ENCODE measurements around the gene PRKG1.
A peak's percentile ranks its signal among the peaks of the same experiment; 100 is the strongest.

PRKG1 gene

DNA sequence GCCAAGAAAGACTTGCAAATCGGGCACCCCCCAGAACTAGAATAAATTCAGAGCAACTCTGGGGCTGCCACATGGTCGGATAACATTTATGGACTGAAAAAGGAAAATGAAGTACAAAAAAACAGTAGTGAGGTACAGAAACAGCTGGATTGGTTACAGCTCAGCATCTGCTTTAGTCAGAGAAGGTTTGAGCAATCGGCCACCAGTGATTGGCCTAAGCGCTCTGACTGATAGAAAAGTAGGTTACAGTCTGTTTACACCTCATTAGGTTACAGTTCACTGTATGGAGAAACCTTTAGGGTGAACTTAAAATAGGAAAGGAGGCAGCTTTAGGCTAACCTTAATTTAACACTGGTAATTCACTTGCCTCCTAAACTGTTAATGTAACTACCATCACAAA lies 1137.8 kb downstream of the PRKG1 start:
- H3K9ac ChIP-seq (ENCODE audit: low read length), result no peak overlapping the region
- H2BK120ac ChIP-seq (ENCODE audit: insufficient read depth, low read length, poor library complexity), result no peak overlapping the region
- no peak overlapping the region for H4K12ac ChIP-seq (ENCODE audit: low read depth, low read length)
- no CpG with 5 or more reads among the region's 4 CpGs for WGBS (ENCODE audit: extremely low coverage, insufficient coverage, insufficient read length)
- H2BK12ac ChIP-seq (ENCODE audit: low read length), result no peak overlapping the region
- H2AFZ ChIP-seq (ENCODE audit: insufficient read depth, low read length, poor library complexity), result no peak overlapping the region
- peak; percentile 9 to 38 for DNase-seq
- no peak overlapping the region for H3K18ac ChIP-seq (ENCODE audit: low read length)
- H3K79me2 ChIP-seq (ENCODE audit: control insufficient read depth, insufficient read depth, low read length, poor library complexity), result no peaks in the 10 kb centered on the region
- H3K36me3 ChIP-seq (ENCODE audit: control insufficient read depth in 1 of 2, insufficient read depth in 2 of 2, low read length in 2 of 2), result no peaks in the 10 kb centered on the region
- H3K27me3 ChIP-seq (ENCODE audit: insufficient read depth, low read length), result no peaks in the 10 kb centered on the region
- no peak overlapping the region for H3K4ac ChIP-seq (ENCODE audit: low read depth, low read length)
- H4K8ac ChIP-seq (ENCODE audit: low read depth, low read length), result no peak overlapping the region
- no peaks in the 10 kb centered on the region for H3K79me1 ChIP-seq (ENCODE audit: low read length)
- no peak overlapping the region for H3K4me2 ChIP-seq (ENCODE audit: low read length)
- no peak overlapping the region for H3K27ac ChIP-seq (ENCODE audit: low read depth, low read length)
- H3K4me1 ChIP-seq (ENCODE audit: control insufficient read depth in 1 of 2, insufficient read depth in 2 of 2, low read length in 2 of 2), result no peaks in the 10 kb centered on the region
- H3K23ac ChIP-seq (ENCODE audit: low read length), result no peak overlapping the region
- no peak overlapping the region for H2BK5ac ChIP-seq (ENCODE audit: low read depth, low read length, poor library complexity)
- no peaks in the 10 kb centered on the region for H3K9me3 ChIP-seq (ENCODE audit: insufficient read depth, low read depth, low read length)
- no peak overlapping the region for H4K91ac ChIP-seq (ENCODE audit: low read depth, low read length)
- no peak overlapping the region for H2AK5ac ChIP-seq (ENCODE audit: low read length)
- no peak overlapping the region for H3K14ac ChIP-seq (ENCODE audit: low read length)
- no peak overlapping the region for H3K4me3 ChIP-seq (ENCODE audit: low read depth, low read length)

- Histone ChIP-seq H2AFZ (ENCODE audit: insufficient read depth, low read length, poor library complexity) (no peak overlapping the region), H2BK5ac (ENCODE audit: low read depth, low read length, poor library complexity) (no peak overlapping the region), H3K4me1 (ENCODE audit: control insufficient read depth in 1 of 2, insufficient read depth in 2 of 2, low read length in 2 of 2) (no peaks in the 10 kb centered on the region), H3K14ac (ENCODE audit: low read length) (no peak overlapping the region), H3K4ac (ENCODE audit: low read depth, low read length) (no peak overlapping the region), H3K27me3 (ENCODE audit: insufficient read depth, low read length) (no peaks in the 10 kb centered on the region), H4K12ac (ENCODE audit: low read depth, low read length) (no peak overlapping the region), H4K91ac (ENCODE audit: low read depth, low read length) (no peak overlapping the region), H3K18ac (ENCODE audit: low read length) (no peak overlapping the region), H3K36me3 (ENCODE audit: control insufficient read depth in 1 of 2, insufficient read depth in 2 of 2, low read length in 2 of 2) (no peaks in the 10 kb centered on the region), H4K8ac (ENCODE audit: low read depth, low read length) (no peak overlapping the region), H2BK120ac (ENCODE audit: insufficient read depth, low read length, poor library complexity) (no peak overlapping the region), H3K4me2 (ENCODE audit: low read length) (no peak overlapping the region), H2AK5ac (ENCODE audit: low read length) (no peak overlapping the region), H2BK12ac (ENCODE audit: low read length) (no peak overlapping the region), H3K27ac (ENCODE audit: low read depth, low read length) (no peak overlapping the region), H3K9me3 (ENCODE audit: insufficient read depth, low read depth, low read length) (no peaks in the 10 kb centered on the region), H3K4me3 (ENCODE audit: low read depth, low read length) (no peak overlapping the region), H3K23ac (ENCODE audit: low read length) (no peak overlapping the region), H3K79me2 (ENCODE audit: control insufficient read depth, insufficient read depth, low read length, poor library complexity) (no peaks in the 10 kb centered on the region), H3K9ac (ENCODE audit: low read length) (no peak overlapping the region), H3K79me1 (ENCODE audit: low read length) (no peaks in the 10 kb centered on the region)
- WGBS (ENCODE audit: extremely low coverage, insufficient coverage, insufficient read length), result no CpG with 5 or more reads among the region's 4 CpGs
- DNase-seq, result peak in 1 of 2 donors; percentile 19
These were observed 1138.5 kb downstream of the PRKG1 start for GRCh38 chr10:52212802-52213201.

DNA sequence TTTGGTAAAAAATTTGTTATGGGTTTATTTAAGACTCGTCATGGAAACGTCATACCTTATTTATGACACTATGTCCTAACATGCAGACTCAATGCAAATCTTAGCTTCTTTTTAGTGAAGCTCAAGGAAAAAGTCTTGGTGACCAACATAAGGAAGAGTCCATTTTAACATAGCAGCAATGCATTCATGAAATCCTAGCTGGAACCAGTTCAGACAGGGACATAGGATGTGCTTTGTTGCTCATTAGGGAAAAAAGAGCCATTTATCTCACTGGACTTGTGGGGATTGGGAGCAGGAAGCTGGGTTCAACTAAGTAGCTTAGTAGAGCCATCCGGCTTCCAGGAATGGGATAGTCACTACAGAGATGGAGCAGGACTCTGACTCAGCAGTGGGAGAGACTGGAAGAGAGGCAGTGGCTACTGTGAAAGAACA lies 1139.0 kb downstream of the PRKG1 start:
- Histone ChIP-seq H3K23ac (ENCODE audit: low read length) (no peak overlapping the region), H4K91ac (ENCODE audit: low read depth, low read length) (no peak overlapping the region), H3K27ac (ENCODE audit: low read depth, low read length) (no peak overlapping the region), H3K4me2 (ENCODE audit: low read length) (no peak overlapping the region), H2BK120ac (ENCODE audit: insufficient read depth, low read length, poor library complexity) (no peak overlapping the region), H3K79me1 (ENCODE audit: low read length) (no peaks in the 10 kb centered on the region), H2AFZ (ENCODE audit: insufficient read depth, low read length, poor library complexity) (no peak overlapping the region), H3K4me3 (ENCODE audit: low read depth, low read length) (no peak overlapping the region), H3K18ac (ENCODE audit: low read length) (no peak overlapping the region), H2BK12ac (ENCODE audit: low read length) (no peak overlapping the region), H4K8ac (ENCODE audit: low read depth, low read length) (no peak overlapping the region), H4K12ac (ENCODE audit: low read depth, low read length) (no peak overlapping the region), H3K9ac (ENCODE audit: low read length) (no peak overlapping the region), H3K4ac (ENCODE audit: low read depth, low read length) (no peak overlapping the region), H3K36me3 (ENCODE audit: control insufficient read depth in 1 of 2, insufficient read depth in 2 of 2, low read length in 2 of 2) (no peaks in the 10 kb centered on the region), H3K79me2 (ENCODE audit: control insufficient read depth, insufficient read depth, low read length, poor library complexity) (no peaks in the 10 kb centered on the region), H3K4me1 (ENCODE audit: control insufficient read depth in 1 of 2, insufficient read depth in 2 of 2, low read length in 2 of 2) (no peaks in the 10 kb centered on the region), H2AK5ac (ENCODE audit: low read length) (no peak overlapping the region), H2BK5ac (ENCODE audit: low read depth, low read length, poor library complexity) (no peak overlapping the region), H3K9me3 (ENCODE audit: insufficient read depth, low read depth, low read length) (no peaks in the 10 kb centered on the region), H3K14ac (ENCODE audit: low read length) (no peak overlapping the region), H3K27me3 (ENCODE audit: insufficient read depth, low read length) (no peaks in the 10 kb centered on the region)
- peak; percentile 27 to 70 for DNase-seq
- no CpG with 5 or more reads among the region's 3 CpGs for WGBS (ENCODE audit: extremely low coverage, insufficient coverage, insufficient read length)

DNA sequence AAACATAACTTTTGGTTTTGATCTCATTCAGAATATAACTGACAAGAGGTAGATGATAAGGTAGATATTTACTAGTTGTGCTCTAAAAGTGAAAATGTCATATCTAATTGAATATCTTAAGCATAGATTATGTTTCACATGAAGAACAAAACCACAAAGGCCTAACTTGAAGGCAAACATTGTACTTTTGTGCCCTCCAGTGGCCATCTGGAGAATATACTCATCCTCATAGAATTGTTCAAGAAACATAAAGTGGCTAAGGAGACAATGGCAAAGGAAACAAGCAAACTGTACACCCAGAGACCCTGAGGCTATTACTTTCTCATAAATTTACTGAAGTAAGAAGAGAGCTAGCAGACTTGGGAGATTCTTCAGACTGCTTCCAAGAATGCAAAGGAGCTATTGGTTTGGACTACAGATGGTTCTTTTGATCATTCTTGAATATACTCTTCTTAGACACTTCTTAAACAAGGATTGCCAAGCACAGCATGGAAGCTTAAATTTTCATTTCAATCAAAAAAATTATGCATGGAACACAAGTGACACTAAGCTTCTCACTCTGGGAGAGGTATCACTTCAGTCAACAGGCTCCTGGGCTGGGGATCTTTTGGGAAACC lies 1141.6 kb downstream of the PRKG1 start:
- Histone ChIP-seq H2BK5ac (ENCODE audit: low read depth, low read length, poor library complexity) (no peak overlapping the region), H4K91ac (ENCODE audit: low read depth, low read length) (no peak overlapping the region), H4K8ac (ENCODE audit: low read depth, low read length) (no peak overlapping the region), H3K4me3 (ENCODE audit: low read depth, low read length) (no peak overlapping the region), H3K4ac (ENCODE audit: low read depth, low read length) (no peak overlapping the region), H3K4me2 (ENCODE audit: low read length) (no peak overlapping the region), H3K36me3 (ENCODE audit: control insufficient read depth in 1 of 2, insufficient read depth in 2 of 2, low read length in 2 of 2) (no peaks in the 10 kb centered on the region), H3K23ac (ENCODE audit: low read length) (no peak overlapping the region), H2BK120ac (ENCODE audit: insufficient read depth, low read length, poor library complexity) (no peak overlapping the region), H3K9ac (ENCODE audit: low read length) (no peak overlapping the region), H3K79me1 (ENCODE audit: low read length) (no peaks in the 10 kb centered on the region), H3K27ac (ENCODE audit: low read depth, low read length) (no peak overlapping the region), H3K79me2 (ENCODE audit: control insufficient read depth, insufficient read depth, low read length, poor library complexity) (no peaks in the 10 kb centered on the region), H3K4me1 (ENCODE audit: control insufficient read depth in 1 of 2, insufficient read depth in 2 of 2, low read length in 2 of 2) (no peaks in the 10 kb centered on the region), H2AFZ (ENCODE audit: insufficient read depth, low read length, poor library complexity) (no peak overlapping the region), H3K27me3 (ENCODE audit: insufficient read depth, low read length) (no peaks in the 10 kb centered on the region), H2BK12ac (ENCODE audit: low read length) (no peak overlapping the region), H3K14ac (ENCODE audit: low read length) (no peak overlapping the region), H2AK5ac (ENCODE audit: low read length) (no peak overlapping the region), H3K9me3 (ENCODE audit: insufficient read depth, low read depth, low read length) (no peaks in the 10 kb centered on the region), H4K12ac (ENCODE audit: low read depth, low read length) (no peak overlapping the region), H3K18ac (ENCODE audit: low read length) (no peak overlapping the region)
- DNase-seq, result peak; percentile 32 to 84

Measured in trophoblast cell (in vitro differentiated cells and primary cell).